ENCODE measurements around the gene PPP2R3B. TPM values are rescaled to one million over a fixed set of nuclear protein-coding genes. Genes with fewer than 3 reads are reported as not detected.

PPP2R3B gene
- total RNA-seq, 1 donor from 2014 or later = 43.2 TPM

- Mint-ChIP-seq H3K4me3 (no peak overlapping the region), H3K9me3 (peaks cover 35% of the 10 kb centered on the region), H3K27me3 (ENCODE audit: insufficient read depth) (no peaks in the 10 kb centered on the region), H3K4me1 (ENCODE audit: low read depth) (no peaks in the 10 kb centered on the region), H3K36me3 (ENCODE audit: low read depth) (peaks cover 28% of the 10 kb centered on the region), H3K27ac (no peak overlapping the region)
- intact Hi-C loops (cut with micrococcal nuclease) = no loop called here
- DNase-seq (ENCODE audit: low spot score) = no peak
Observed at GRCh38 chrX:362937-363620, 23.6 kb downstream of the PPP2R3B start.

DNA sequence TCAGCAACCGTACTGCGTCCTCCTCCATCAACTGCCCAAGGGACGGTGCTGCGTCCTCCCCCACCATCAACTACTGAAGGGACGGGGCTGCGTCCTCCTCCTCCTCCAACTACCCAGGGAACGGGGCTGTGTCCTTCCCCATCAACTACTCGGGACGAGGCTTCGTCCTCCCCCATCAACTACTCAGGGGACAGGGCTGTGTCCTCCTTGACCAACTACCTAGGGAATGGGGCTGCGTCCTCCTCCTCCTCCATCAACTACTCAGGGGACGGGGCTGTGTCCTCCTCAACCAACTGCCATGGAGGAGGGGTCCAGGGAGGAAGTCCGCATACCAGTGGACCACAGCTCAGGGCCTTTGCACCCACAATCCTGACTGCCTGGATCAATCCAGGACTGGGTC, 24.4 kb downstream of the PPP2R3B start:
- Mint-ChIP-seq H3K27me3 (ENCODE audit: insufficient read depth) (no peaks in the 10 kb centered on the region), H3K27ac (no peak overlapping the region), H3K9me3 (peaks cover 41% of the 10 kb centered on the region), H3K36me3 (ENCODE audit: low read depth) (peaks cover 34% of the 10 kb centered on the region), H3K4me1 (ENCODE audit: low read depth) (peaks cover 6% of the 10 kb centered on the region), H3K4me3 (peak overlapping the region; percentile 37)
- DNase-seq (ENCODE audit: low spot score) = no peak
- intact Hi-C loops (cut with micrococcal nuclease) = no loop called here

DNA sequence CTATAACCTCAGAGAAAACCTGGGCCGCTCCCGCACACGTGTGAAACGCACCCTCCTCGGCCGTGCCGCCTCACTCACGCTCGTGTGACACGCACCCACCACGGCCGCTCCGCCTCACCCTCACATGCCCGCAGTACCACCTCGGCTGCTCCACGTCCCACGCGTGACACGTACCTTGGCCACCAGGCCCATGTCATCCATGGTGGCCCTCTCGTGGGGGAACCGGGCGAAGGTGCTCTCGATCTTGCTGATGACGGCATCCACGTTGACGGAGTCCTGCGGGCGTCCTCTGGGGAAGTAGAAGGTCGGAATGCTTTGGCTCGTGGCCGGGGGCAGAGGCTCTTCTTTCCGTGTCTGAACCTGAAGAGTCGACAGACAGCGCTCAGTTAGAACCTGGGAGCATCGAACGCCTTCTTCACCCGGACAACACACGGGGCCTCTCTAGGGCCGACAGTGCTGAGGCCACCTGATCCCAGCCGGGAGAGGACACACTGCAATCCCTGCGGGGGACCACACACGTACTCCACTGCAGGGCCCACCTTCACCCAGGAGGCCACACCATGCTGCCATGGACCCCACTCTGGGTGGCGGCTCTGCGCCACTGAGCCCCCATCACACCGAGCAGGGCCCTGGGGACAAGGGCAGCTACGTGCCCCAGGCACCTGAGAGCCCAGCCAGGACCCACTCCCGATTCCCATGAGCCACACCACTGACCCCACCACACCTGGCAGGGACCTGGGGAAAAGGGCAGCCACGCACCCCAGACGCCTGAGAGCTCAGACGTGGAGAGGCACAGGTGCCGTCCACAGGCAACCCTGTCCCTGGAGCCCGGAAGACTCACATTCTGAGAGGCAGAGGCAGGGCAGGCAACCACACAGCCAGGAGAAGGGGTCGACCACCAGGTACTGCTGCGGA, 25.2 kb downstream of the PPP2R3B start:
- H3K9me3 Mint-ChIP-seq = peaks cover 45% of the 10 kb centered on the region
- no peak for DNase-seq (ENCODE audit: low spot score)
- H3K4me3 Mint-ChIP-seq = no peak overlapping the region
- H3K4me1 Mint-ChIP-seq (ENCODE audit: low read depth) = peaks cover 13% of the 10 kb centered on the region
- H3K27ac Mint-ChIP-seq = no peak overlapping the region
- H3K36me3 Mint-ChIP-seq (ENCODE audit: low read depth) = peaks cover 39% of the 10 kb centered on the region
- no peaks in the 10 kb centered on the region for H3K27me3 Mint-ChIP-seq (ENCODE audit: insufficient read depth)
- intact Hi-C loops (cut with micrococcal nuclease) = no loop called here

- Mint-ChIP-seq H3K27ac (no peak overlapping the region), H3K36me3 (ENCODE audit: low read depth) (peaks cover 39% of the 10 kb centered on the region), H3K27me3 (ENCODE audit: insufficient read depth) (no peaks in the 10 kb centered on the region), H3K9me3 (peaks cover 45% of the 10 kb centered on the region), H3K4me1 (ENCODE audit: low read depth) (peaks cover 13% of the 10 kb centered on the region), H3K4me3 (no peak overlapping the region)
- intact Hi-C loops (cut with micrococcal nuclease) = no loop called here
- no peak for DNase-seq (ENCODE audit: low spot score)
Observed at GRCh38 chrX:360496-361150, 26.1 kb downstream of the PPP2R3B start.

DNA sequence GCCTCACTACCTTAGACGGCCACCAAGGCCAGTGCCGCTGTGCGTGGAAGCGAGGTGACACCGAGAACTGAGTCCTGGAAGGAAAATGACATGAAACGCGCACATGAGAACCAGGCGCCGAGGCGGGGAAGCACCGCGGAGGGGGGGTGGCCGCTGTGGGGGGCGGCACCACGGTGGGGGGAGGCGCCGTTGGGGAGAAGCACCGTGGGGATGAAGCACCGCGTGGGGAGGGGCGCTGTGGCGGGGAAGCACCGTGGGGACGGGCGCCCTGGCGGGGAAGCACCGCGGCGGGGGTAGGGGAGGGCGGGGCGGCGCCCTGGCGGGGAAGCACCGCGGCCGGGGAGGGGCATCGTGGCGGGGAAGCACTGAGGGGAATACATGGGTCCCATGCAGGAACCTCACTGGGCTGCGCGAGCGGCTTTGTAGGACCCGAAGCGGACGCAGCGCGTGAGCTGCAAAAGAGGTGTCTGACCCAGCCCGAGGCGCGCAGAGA, 28.0 kb downstream of the PPP2R3B start:
- no peak overlapping the region for H3K27ac Mint-ChIP-seq
- H3K36me3 Mint-ChIP-seq (ENCODE audit: low read depth) = peaks cover 39% of the 10 kb centered on the region
- no peaks in the 10 kb centered on the region for H3K27me3 Mint-ChIP-seq (ENCODE audit: insufficient read depth)
- H3K9me3 Mint-ChIP-seq = peaks cover 44% of the 10 kb centered on the region
- no peak overlapping the region for H3K4me3 Mint-ChIP-seq
- peaks cover 13% of the 10 kb centered on the region for H3K4me1 Mint-ChIP-seq (ENCODE audit: low read depth)
- intact Hi-C loops (cut with micrococcal nuclease) = no loop called here
- no peak for DNase-seq (ENCODE audit: low spot score)

GRCh38 chrX:357693-358471, 28.8 kb downstream of the PPP2R3B start:
- intact Hi-C loops (cut with micrococcal nuclease) = loop anchor here (1.0 kb wide), 2 partner anchors 16 to 29 kb away; no protein-coding TSS in a partner anchor
- H3K4me1 Mint-ChIP-seq (ENCODE audit: low read depth) = peaks cover 13% of the 10 kb centered on the region
- H3K36me3 Mint-ChIP-seq (ENCODE audit: low read depth) = peaks cover 39% of the 10 kb centered on the region
- peak overlapping the region; percentile 56 for H3K4me3 Mint-ChIP-seq
- peak; percentile 32 for DNase-seq (ENCODE audit: low spot score)
- peak overlapping the region; percentile 88 for H3K27ac Mint-ChIP-seq
- peaks cover 36% of the 10 kb centered on the region for H3K9me3 Mint-ChIP-seq
- H3K27me3 Mint-ChIP-seq (ENCODE audit: insufficient read depth) = no peaks in the 10 kb centered on the region

GRCh38 chrX:357035-357692, 29.5 kb downstream of the PPP2R3B start:
- peaks cover 35% of the 10 kb centered on the region for H3K36me3 Mint-ChIP-seq (ENCODE audit: low read depth)
- H3K9me3 Mint-ChIP-seq = peaks cover 32% of the 10 kb centered on the region
- intact Hi-C loops (cut with micrococcal nuclease) = loop anchor here (1.0 kb wide), 2 partner anchors 17 to 30 kb away; no protein-coding TSS in a partner anchor
- no peak for DNase-seq (ENCODE audit: low spot score)
- H3K27me3 Mint-ChIP-seq (ENCODE audit: insufficient read depth) = no peaks in the 10 kb centered on the region
- peaks cover 13% of the 10 kb centered on the region for H3K4me1 Mint-ChIP-seq (ENCODE audit: low read depth)
- H3K4me3 Mint-ChIP-seq = peak overlapping the region; percentile 56
- peak overlapping the region; percentile 88 for H3K27ac Mint-ChIP-seq

DNA sequence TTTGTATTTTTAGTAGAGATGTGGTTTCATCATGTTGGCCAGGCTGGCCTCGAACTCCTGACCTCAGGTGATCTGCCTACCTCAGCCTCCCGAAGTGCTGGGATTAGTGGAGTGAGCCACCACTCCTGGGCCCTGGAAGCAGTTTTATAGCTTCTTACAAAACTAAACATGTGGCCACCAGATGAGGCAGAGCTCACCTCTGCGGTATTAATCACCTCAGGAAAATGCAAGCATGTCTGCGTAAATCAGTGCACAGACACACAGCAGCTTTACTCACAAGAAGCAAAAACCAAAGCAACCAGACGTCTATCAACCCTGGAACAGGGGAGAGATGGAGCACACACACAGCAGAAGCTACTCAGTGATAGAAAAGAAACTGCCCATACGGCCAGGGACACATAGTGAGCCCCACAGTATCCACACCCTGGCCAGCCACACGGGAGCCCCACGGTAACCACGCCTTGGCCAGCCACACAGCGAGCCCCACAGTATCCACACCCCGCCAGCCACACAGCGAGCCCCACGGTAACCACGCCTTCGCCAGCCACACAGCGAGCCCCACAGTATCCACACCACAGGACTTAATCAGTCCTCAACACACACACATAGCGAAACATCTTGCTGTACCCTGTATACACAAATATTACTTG, 30.2 kb downstream of the PPP2R3B start:
- Mint-ChIP-seq H3K36me3 (ENCODE audit: low read depth) (peaks cover 30% of the 10 kb centered on the region), H3K9me3 (peaks cover 26% of the 10 kb centered on the region), H3K27me3 (ENCODE audit: insufficient read depth) (no peaks in the 10 kb centered on the region), H3K4me1 (ENCODE audit: low read depth) (peaks cover 13% of the 10 kb centered on the region), H3K4me3 (peak overlapping the region; percentile 50), H3K27ac (peak overlapping the region; percentile 88)
- no peak for DNase-seq (ENCODE audit: low spot score)
- intact Hi-C loops (cut with micrococcal nuclease) = loop anchor here (1.0 kb wide), 2 partner anchors 18 to 31 kb away; no protein-coding TSS in a partner anchor

GRCh38 chrX:355329-356050, 31.2 kb downstream of the PPP2R3B start:
- H3K9me3 Mint-ChIP-seq = peaks cover 21% of the 10 kb centered on the region
- peaks cover 13% of the 10 kb centered on the region for H3K4me1 Mint-ChIP-seq (ENCODE audit: low read depth)
- intact Hi-C loops (cut with micrococcal nuclease) = no loop called here
- no peak overlapping the region for H3K4me3 Mint-ChIP-seq
- H3K36me3 Mint-ChIP-seq (ENCODE audit: low read depth) = peaks cover 25% of the 10 kb centered on the region
- peak overlapping the region; percentile 44 for H3K27ac Mint-ChIP-seq
- DNase-seq (ENCODE audit: low spot score) = no peak
- no peaks in the 10 kb centered on the region for H3K27me3 Mint-ChIP-seq (ENCODE audit: insufficient read depth)

DNA sequence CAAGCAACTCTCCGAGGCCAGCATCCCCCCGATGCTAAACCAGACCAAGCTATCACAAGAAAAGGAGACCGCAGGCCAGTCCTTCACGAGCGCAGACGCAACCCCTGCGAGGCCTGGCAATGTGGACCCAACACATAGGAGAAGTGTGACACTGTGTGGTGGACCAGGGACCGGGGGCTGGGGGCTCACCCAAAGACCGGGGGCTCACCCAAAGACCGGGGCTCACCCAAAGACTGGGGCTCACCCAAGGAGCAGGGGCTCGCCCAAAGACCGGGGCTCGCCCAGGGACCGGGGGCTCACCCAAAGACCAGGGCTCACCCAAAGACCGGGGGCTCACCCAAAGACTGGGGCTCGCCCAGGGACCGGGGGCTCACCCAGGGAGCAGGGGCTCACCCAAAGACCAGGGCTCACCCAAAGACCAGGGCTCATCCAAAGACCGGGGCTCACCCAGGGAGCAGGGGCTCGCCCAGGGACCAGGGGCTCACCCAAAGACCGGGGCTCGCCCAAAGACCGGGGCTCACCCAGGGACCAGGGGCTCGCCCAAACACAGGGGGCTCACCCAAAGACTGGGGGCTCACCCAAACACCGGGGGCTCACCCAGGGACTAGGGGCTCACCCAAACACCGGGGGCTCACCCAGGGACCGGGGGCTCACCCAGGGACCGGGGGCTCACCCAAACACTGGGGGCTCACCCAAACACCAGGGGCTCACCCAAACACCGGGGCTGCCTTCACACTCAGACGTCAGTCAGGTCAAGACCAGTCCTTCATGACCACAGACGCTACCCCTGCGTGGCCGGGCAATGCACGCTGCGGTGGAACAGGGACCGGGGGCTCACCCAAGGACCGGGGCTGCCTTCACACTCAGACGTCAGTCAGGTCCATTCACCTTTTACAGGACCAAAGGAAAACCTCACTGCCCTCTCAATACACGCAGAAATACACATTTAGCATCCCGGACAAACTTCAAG, 32.9 kb downstream of the PPP2R3B start:
- Mint-ChIP-seq H3K9me3 (peaks cover 10% of the 10 kb centered on the region), H3K4me1 (ENCODE audit: low read depth) (peaks cover 13% of the 10 kb centered on the region), H3K36me3 (ENCODE audit: low read depth) (peaks cover 13% of the 10 kb centered on the region), H3K27ac (no peak overlapping the region), H3K27me3 (ENCODE audit: insufficient read depth) (no peaks in the 10 kb centered on the region), H3K4me3 (no peak overlapping the region)
- intact Hi-C loops (cut with micrococcal nuclease) = no loop called here
- DNase-seq (ENCODE audit: low spot score) = no peak
